NCI-H345 treated with DMSO at 0.1 percent for 48 hours (cell line): ENCODE measurements around the gene GAL3ST3.
"Not testable (repeated sequence)": the region's sequence is repeated elsewhere in the genome, so short reads cannot be mapped to it uniquely, and the experiment has no call there.

ENCODE experiments used
- DNase-seq: peaks from one replicate; lab custom pipeline; 2025; ENCODE audit not compliant: unreplicated experiment; lab: John Stamatoyannopoulos, UW

The GAL3ST3 gene

DNA sequence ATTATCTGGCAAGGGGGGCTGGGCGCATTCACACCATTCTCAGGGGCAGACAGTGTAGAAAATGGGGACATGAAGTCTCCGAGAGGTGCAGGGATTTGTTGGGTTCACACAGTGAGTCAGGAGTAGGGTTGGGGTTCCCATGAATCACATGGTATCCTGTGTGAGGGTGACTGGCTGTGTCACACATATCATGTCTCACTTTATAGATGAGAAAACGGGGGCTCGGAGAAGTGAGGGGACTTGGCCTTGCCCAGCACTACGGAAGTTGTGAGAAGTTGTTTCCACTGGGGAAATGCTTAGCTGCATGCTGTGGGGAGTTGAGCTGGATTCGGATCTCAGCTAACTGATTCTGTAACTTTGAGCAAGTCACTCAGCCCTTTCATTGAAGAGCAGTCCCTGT is 4.2 kb downstream of the GAL3ST3 start:
- DNase-seq = no peak

- no peak for DNase-seq
These were observed 5.7 kb downstream of the GAL3ST3 start for GRCh38 chr11:66042996-66043906.

GRCh38 chr11:66042227-66042995 is 6.5 kb downstream of the GAL3ST3 start:
- DNase-seq = no peak

DNA sequence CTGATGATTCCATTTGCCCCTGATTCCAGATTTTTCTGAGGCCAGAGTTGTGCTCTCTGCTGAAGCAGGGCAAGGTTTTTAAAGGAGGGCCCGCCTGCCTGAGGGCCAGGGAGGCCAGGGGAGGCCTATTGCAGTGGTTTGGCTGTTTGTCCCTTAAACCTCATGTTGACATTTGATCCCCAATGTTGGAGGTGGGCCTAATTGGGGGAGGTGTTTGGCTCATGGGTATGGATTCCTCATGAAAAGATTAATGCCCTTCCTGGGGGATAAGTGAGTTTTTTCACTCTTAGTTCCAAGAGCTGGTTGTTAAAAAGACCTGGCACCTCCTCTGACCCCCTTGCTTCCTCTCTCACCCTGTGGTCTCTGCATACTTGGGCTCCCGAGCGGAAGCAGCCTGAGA is 9.2 kb downstream of the GAL3ST3 start:
- no peak for DNase-seq

GRCh38 chr11:66037327-66037726 is 11.6 kb downstream of the GAL3ST3 start:
- DNase-seq = no peak

- DNase-seq = no peak
These were observed 12.6 kb downstream of the GAL3ST3 start for GRCh38 chr11:66036334-66036710.

DNA sequence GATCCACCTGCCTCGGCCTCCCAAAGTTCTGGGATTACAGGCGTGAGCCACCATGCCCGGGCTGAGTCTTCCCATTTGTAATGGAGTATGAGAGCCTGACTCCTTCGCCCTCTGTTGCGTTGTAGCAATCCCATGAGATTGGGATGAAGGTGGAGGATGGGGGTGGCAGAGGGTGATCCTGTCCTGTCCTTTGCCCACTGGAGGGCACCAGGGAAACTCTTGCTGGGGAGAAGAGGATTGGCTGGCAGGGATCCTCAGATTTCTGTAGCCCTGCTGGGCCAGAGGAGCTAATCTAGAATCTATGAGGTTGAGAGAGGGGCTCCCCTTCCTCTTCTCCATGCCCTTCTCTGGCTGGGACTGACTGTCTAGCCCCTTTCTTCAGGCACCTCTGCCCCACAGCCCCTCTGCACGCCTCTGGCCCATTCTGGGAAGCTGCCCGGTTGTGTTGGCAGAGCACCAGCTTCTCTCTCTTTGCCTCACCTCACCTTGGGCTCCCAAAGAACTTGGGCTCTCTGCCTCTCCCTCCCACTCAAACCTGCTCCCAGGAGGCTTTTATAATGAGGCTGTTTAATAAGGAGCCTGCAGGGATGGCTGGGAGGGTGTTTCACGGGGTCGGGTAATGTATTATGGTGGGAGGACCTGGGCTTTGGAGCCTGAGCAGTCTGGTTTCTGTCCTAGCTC is 13.2 kb downstream of the GAL3ST3 start:
- no peak for DNase-seq

DNA sequence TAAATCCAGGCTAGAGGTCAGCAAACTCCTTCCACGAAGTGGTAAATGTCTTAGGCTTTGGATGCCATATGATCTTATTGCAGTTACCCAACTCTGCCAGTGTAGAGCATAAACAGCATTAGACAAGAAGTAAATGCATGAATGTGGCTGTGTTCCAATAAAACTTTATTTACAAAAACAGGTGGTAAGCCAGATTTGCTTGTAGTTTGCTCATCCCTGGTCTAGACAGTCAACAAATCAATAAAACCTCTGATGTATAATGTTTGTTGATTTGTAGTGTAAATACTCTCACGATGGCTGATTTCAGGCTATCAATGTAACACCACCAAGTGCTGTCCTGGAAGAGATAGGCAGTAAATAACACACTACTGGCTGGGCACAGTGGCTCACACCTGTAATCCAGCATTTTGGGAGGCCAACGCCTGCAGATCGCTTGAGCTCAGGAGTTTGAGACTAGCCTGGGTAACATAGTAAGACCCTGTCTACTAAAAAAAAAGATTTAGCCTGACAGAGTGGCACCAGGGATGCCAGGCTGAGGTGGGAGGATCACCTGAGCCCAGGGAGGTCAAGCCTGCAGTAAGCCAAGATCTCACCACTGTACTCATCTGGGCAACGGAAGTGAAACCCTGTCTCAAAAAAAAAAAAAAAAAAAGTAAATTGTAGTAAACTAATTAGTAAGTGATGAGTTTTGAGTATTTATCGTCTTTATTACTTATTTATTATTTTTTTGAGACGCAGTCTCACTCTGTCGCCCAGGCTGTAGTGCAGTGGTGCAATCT is 15.8 kb downstream of the GAL3ST3 start:
- DNase-seq = no peak

DNA sequence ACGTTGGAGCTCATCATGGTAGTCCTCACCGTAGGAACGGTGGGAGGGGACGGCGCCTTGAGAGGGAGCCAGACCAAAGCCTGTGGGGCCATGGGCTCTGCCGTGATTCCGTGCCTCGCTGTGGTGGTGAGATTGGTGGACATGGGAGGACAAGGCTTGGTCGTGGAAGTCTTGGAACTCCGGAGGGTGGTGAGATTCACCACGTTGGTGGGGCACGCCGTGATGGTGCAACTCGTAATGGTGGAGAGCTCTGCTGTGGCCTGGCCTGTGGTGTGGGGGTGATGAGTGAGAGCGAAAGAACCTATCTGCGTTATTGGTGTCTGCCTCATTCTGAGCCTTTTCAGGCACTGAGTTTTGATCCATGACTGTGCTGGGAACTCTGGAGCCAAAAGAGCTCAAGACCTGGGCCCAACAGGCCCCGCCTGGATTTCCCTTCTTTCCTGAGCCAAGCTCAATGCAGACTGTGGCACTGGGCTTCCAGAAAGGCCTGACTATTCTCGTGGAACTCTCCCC is 22.9 kb downstream of the GAL3ST3 start, which contains the start of gene CATSPER1:
CATSPER1 (minus strand) TSS at position 463 of the 513 bp plus-strand sequence; CDS start at position 363, 100 bp downstream.
- no peak for DNase-seq

- not testable (repeated sequence) for DNase-seq
These were observed 25.8 kb downstream of the GAL3ST3 start for GRCh38 chr11:66023186-66023440.

DNA sequence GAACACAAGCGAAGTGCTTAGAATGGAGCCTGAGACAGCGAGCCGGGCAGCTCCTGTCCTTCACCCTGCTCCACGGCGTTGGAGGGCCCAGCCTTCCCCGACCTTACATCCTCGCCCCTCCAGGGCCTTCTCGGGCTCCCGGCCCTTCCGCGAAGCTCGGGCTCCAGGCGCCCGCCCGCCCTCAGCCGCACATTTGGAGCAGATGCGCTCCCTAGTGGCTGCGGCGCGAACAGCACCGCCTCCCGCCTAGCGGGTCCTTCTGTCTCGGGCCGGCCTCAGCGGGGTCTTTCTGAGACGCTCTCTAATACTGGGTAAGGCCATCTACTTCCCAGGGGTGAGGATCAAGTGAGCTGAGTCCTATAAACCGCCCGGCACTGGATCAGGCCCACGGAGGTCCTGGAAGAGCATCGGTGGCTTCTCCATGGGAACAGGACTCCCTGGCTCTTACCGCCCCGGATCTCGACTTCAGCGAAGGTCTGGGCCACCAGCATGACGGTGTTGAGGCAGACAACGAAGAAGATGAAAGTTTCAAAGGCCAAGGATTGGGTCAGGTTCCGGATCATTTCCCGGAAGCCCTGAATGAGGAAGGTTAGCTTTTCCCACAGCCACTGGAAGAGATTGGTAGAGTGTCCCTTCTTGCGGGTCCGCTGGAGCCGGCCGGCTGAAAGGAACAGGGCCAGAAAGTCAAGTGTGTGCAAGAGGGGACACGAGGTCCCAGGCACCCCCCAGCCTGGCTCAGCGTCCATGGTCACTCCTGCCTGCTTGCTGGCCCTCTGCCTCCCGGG is 26.4 kb downstream of the GAL3ST3 start:
- peak; percentile 23 for DNase-seq

GRCh38 chr11:66020618-66021357 is 28.2 kb downstream of the GAL3ST3 start:
- no peak for DNase-seq

GRCh38 chr11:66020212-66020611 is 28.7 kb downstream of the GAL3ST3 start:
- DNase-seq = no peak

DNA sequence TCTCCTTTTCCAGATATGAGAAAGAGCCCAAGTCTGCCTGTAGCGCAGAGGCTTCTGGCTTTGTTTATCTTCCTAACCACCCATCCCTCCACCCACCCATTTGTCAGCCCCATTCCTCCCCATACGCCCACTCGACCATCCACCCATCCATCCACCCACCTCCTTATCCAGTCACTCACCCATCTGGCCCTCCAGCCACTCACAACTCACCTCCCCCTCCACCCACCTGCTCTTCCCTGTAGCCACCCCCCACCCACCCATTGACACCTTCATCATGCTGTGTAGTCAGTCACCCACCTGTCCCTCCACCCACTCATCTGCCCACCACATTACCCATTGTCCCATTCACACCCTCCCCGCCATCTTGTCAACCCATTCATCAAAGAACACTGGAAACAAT is 31.6 kb downstream of the GAL3ST3 start:
- DNase-seq = peak; percentile 33

- DNase-seq = no peak
These were observed 32.2 kb downstream of the GAL3ST3 start for GRCh38 chr11:66016793-66017177.

- peak; percentile 23 for DNase-seq
These were observed 32.8 kb downstream of the GAL3ST3 start for GRCh38 chr11:66015936-66016792.

- no peak for DNase-seq
These were observed 33.5 kb downstream of the GAL3ST3 start for GRCh38 chr11:66015454-66015881.

DNA sequence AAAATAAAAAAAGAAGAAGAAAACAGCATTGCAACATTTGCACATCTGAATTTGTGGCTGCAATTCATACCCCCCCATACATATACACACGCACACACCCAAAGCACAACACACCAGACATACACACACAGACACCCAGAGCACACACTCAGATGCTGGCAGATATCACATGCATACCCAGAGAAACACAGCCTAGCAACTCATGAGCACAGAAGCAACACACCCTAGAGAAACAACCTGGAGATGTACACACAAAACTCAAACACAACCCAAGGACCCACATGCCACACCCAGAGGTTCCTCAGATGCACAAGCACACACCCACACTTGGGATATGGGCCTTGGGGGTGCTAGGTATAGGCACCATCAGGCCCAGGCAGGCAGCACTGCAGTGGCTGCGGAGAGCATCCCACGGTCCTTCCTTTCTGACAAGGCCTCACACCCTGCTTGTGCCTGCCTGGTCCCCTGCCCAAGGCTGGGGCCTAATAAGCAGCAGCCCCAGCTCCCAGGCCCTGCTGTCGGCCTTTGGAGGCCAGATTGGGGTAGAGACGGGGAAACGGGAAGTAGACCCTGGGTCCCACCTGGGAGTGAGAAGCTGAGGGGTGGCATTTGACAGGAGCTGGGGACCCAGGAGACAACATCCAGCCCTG is 34.0 kb downstream of the GAL3ST3 start:
- no peak for DNase-seq
